Lung (tissue), 12 donors: Measurements from ENCODE around the gene APCDD1. TPM values are rescaled to one million over a fixed set of nuclear protein-coding genes. Genes with fewer than 3 reads are reported as not detected.

ENCODE experiments used
- ATAC-seq: fragments of 200-7000 bp; cut with Tn5 transposase; one replicate; pipeline ENCODE4 v1.9.1; 2020; ENCODE audit warnings: moderate number of reproducible peaks; ENCODE audit not compliant: insufficient read depth, low FRiP score
- DNase-seq, 3 donors: peaks; one replicate each; pipeline ENCODE4 v3.0.0-alpha.2; 2013 to 2017
- H3K27ac ChIP-seq, 2 donors: one replicate each; pipeline ENCODE4 v1.5.1; 2013; ENCODE audit warnings: mild to moderate bottlenecking in 2 of 2, moderate library complexity in 2 of 2, control low read depth in 1 of 2, inconsistent platforms in 1 of 2, low read depth in 1 of 2, low read length in 1 of 2
- H3K27me3 ChIP-seq, 3 donors: one replicate each; pipeline ENCODE4 v1.5.1; 2013; ENCODE audit warnings: low read length in 2 of 3; ENCODE audit not compliant: control insufficient read depth in 3 of 3, insufficient read depth in 3 of 3
- H3K36me3 ChIP-seq, 4 donors: one replicate each; pipeline ENCODE4 v1.5.1; 2013; ENCODE audit warnings: low read length in 4 of 4, mild to moderate bottlenecking in 1 of 4, moderate library complexity in 1 of 4; ENCODE audit not compliant: control insufficient read depth in 4 of 4, insufficient read depth in 4 of 4
- H3K4me1 ChIP-seq, 5 donors: one replicate each; pipeline ENCODE4 v1.5.1; 2013; ENCODE audit warnings: low read length in 5 of 5, mild to moderate bottlenecking in 2 of 5, moderate library complexity in 1 of 5; ENCODE audit not compliant: control insufficient read depth in 5 of 5, insufficient read depth in 5 of 5
- H3K4me3 ChIP-seq: one replicate; pipeline ENCODE4 v1.5.1; 2013; ENCODE audit warnings: mild to moderate bottlenecking, control low read depth, moderate library complexity
- H3K9ac ChIP-seq, 2 donors: one replicate each; pipeline ENCODE4 v1.5.1; 2013; ENCODE audit warnings: low read length in 2 of 2, control low read depth in 1 of 2; ENCODE audit not compliant: insufficient read depth in 1 of 2
- H3K9me3 ChIP-seq, 4 donors: one replicate each; pipeline ENCODE4 v1.5.1; 2013; ENCODE audit warnings: low read length in 3 of 4, mild to moderate bottlenecking in 1 of 4, moderate library complexity in 1 of 4; ENCODE audit not compliant: control insufficient read depth in 4 of 4, insufficient read depth in 3 of 4
- WGBS, 2 donors: extraction: QIAGEN DNeasy Blood & Tissue Kit; methylation state at CpG; one replicate each; pipeline ENCODE4 v1.1.7; 2013; 5-methylcytosine and 5-hydroxymethylcytosine counted together
- polyA plus RNA-seq, 2 donors: library from polyadenylated mRNA; stranded (reverse); fragments of 200-250 nt; gene quantifications; one replicate each; pipeline ENCODE4 v1.2.1, GENCODE V29; 2013
- total RNA-seq, 2 donors: library from RNA; depleted of rRNA in 1 of 2; stranded (reverse); fragments of >200 nt in 1 of 2; gene quantifications; one replicate each; pipeline ENCODE4 v1.2.1, GENCODE V29; 2014 to 2021
- TF ChIP-seq, protein P1 (sequence below): IDR thresholded peaks from 2 replicates; pipeline ENCODE4 v1.5.1; 2012; ENCODE audit warnings: mild to moderate bottlenecking; ENCODE audit errors: control extremely low read depth, extremely low read depth
- donor health status: control.
- donor health status: control.
- donor health status: Bipolar disorder and iron deficiency.
- donor health status: healthy.
- donor health status: DM: yes; HTN: yes; CAD: no.

Gene APCDD1
- total and polyA plus RNA-seq, 4 donors: 6.8 to 77.4 (median 29.3) TPM

DNA sequence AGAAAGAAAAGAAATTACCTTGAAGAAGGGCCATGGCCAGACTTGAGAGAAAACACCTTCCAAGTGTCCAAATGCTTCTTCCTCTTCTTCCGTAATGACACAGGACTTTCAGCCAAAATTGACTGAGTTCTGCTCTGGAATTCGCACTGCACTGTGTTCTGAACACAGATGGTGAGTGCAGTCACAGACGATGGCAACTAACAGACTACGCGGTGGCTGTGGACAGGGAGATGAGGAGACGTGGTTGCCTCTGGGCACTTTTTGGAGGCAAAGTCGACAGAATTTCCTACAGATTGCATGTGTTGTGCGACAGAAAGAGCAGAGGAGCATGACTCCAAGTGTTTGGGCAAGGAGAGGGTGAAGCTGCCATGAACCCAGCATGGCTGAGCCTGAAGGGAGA lies 67.1 kb downstream of the APCDD1 start:
- H3K9me3 ChIP-seq: peaks cover 0 to 4% (median 0%) of the 10 kb centered on the region in 4 donors
- no peak overlapping the region for H3K9ac ChIP-seq
- no peaks in the 10 kb centered on the region for H3K27me3 ChIP-seq
- H3K27ac ChIP-seq: no peak overlapping the region
- DNase-seq: no peak
- H3K4me1 ChIP-seq: peaks cover 0 to 20% (median 13%) of the 10 kb centered on the region in 5 donors
- WGBS, 2 donors: 87 to 93% methylated on average over 8 of the region's 8 CpGs
- no peak for ATAC-seq
- H3K36me3 ChIP-seq: no peaks in the 10 kb centered on the region
- TF ChIP-seq, protein P1, sequence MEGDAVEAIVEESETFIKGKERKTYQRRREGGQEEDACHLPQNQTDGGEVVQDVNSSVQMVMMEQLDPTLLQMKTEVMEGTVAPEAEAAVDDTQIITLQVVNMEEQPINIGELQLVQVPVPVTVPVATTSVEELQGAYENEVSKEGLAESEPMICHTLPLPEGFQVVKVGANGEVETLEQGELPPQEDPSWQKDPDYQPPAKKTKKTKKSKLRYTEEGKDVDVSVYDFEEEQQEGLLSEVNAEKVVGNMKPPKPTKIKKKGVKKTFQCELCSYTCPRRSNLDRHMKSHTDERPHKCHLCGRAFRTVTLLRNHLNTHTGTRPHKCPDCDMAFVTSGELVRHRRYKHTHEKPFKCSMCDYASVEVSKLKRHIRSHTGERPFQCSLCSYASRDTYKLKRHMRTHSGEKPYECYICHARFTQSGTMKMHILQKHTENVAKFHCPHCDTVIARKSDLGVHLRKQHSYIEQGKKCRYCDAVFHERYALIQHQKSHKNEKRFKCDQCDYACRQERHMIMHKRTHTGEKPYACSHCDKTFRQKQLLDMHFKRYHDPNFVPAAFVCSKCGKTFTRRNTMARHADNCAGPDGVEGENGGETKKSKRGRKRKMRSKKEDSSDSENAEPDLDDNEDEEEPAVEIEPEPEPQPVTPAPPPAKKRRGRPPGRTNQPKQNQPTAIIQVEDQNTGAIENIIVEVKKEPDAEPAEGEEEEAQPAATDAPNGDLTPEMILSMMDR: no peak
- no peak overlapping the region for H3K4me3 ChIP-seq

DNA sequence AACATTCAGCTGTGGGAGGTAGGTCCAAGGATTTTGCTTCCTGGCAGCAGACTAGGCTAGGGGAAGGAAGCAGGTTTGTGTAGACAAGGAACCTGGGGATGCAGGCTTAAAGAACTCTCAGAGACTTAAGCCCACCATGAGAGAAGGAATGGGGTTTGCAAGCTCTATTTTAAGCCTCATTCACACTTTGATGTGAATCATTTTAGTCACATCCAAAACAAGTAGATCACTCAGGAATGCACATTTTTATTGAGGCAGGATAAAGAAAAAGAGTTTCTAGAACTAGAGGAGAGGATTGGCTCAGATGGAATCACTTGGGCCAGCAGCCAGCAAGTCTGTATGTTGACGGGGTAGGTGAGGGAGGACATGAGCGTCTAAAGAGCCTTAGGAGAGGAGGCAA lies 68.1 kb downstream of the APCDD1 start:
- peaks cover 6 to 28% (median 14%) of the 10 kb centered on the region in 5 donors for H3K4me1 ChIP-seq
- ATAC-seq: no peak
- peaks cover 0 to under 1% (median 0%) of the 10 kb centered on the region in 4 donors for H3K9me3 ChIP-seq
- no peak overlapping the region for H3K4me3 ChIP-seq
- WGBS, 2 donors: 90 to 94% methylated on average over 2 of the region's 2 CpGs
- no peaks in the 10 kb centered on the region for H3K27me3 ChIP-seq
- H3K9ac ChIP-seq: no peak overlapping the region
- no peaks in the 10 kb centered on the region for H3K36me3 ChIP-seq
- H3K27ac ChIP-seq: no peak overlapping the region
- no peak for DNase-seq
- TF ChIP-seq, protein P1: no peak

DNA sequence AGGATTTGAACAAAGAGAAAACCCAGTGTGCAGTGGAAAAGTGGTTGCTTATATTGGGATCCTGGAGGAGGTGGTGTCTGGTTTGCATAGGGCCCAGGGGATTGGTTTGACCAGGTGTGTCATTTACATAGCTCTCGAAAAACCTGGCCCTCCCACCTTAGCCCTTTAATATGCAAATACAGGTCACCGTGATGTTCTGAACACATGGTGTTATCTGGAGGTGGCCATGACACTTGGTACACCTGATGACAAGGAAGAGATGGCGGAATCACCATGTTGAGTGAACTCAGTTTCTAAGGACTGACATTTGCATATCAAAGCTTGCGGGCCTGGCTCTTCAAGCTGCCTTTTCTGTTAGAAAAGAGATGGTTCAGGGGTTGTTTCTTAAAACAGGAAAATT lies 69.1 kb downstream of the APCDD1 start:
- 90 to 93% methylated on average over 4 of the region's 4 CpGs for WGBS, 2 donors
- peaks cover 10 to 23% (median 13%) of the 10 kb centered on the region in 5 donors for H3K4me1 ChIP-seq

More for the DNA sequence above, 69.1 kb downstream of the APCDD1 start:
- ATAC-seq: no peak
- Histone ChIP-seq H3K4me3 (no peak overlapping the region), H3K36me3 (no peaks in the 10 kb centered on the region), H3K27ac (no peak overlapping the region), H3K27me3 (no peaks in the 10 kb centered on the region), H3K9me3 (no peaks in the 10 kb centered on the region), H3K9ac (no peak overlapping the region)
- TF ChIP-seq, protein P1: no peak
- no peak for DNase-seq
